Smooth muscle cell (in vitro differentiated cells): Measurements from ENCODE around the gene GPATCH1. TPM values are rescaled to one million over a fixed set of nuclear protein-coding genes. Genes with fewer than 3 reads are reported as not detected.

Experiments used
- DNase-seq: peaks from one replicate; lab custom pipeline; 2025; ENCODE audit not compliant: unreplicated experiment; lab: John Stamatoyannopoulos, UW
- H2AFZ ChIP-seq: fragments of 200-600 bp; sonication (generic); 2 replicates; pipeline ENCODE4 v1.6.0; 2016; ENCODE audit warnings: antibody characterized with exemption, low read depth, mild to moderate bottlenecking
- H3F3A ChIP-seq: fragments of 200-600 bp; sonication (generic); 2 replicates; pipeline ENCODE4 v1.6.0; 2017; ENCODE audit warnings: antibody characterized with exemption, low read depth
- H3K27ac ChIP-seq: fragments of 200-600 bp; sonication (generic); 2 replicates; pipeline ENCODE4 v1.5.1; 2016; ENCODE audit warnings: low read depth, mild to moderate bottlenecking
- H3K27me3 ChIP-seq: fragments of 200-600 bp; sonication (generic); 2 replicates; pipeline ENCODE4 v1.6.1; 2016; ENCODE audit warnings: low read depth, mild to moderate bottlenecking
- H3K36me3 ChIP-seq: fragments of 200-600 bp; sonication (generic); 2 replicates; pipeline ENCODE4 v1.5.1; 2016; ENCODE audit warnings: low read depth
- H3K4me1 ChIP-seq: fragments of 200-600 bp; sonication (generic); 2 replicates; pipeline ENCODE4 v1.5.1; 2016; ENCODE audit warnings: low read depth
- H3K4me2 ChIP-seq: fragments of 200-600 bp; sonication (generic); 2 replicates; pipeline ENCODE4 v1.6.0; 2016; ENCODE audit warnings: mild to moderate bottlenecking
- H3K4me3 ChIP-seq: fragments of 200-600 bp; sonication (generic); 2 replicates; pipeline ENCODE4 v1.5.1; 2016; ENCODE audit warnings: mild to moderate bottlenecking
- H3K79me2 ChIP-seq: fragments of 200-600 bp; sonication (generic); 2 replicates; pipeline ENCODE4 v1.6.0; 2016; ENCODE audit warnings: low read depth, mild to moderate bottlenecking
- H3K9ac ChIP-seq: fragments of 200-600 bp; sonication (generic); 2 replicates; pipeline ENCODE4 v1.6.0; 2016; ENCODE audit warnings: low read depth
- H3K9me3 ChIP-seq: fragments of 200-600 bp; sonication (generic); replicated peaks from 2 replicates; pipeline ENCODE4 v1.5.1; 2016; ENCODE audit warnings: low read depth
- H4K20me1 ChIP-seq: fragments of 200-600 bp; sonication (generic); 2 replicates; pipeline ENCODE4 v1.6.0; 2016; ENCODE audit warnings: low read depth
- WGBS: methylation state at CpG from one replicate; pipeline ENCODE4 v1.1.7; 2016; ENCODE audit warnings: low lambda C conversion rate; 5-methylcytosine and 5-hydroxymethylcytosine counted together
- polyA plus RNA-seq: library from polyadenylated mRNA; unstranded; fragments of >200 nt; fragmentation: Nextera tagmentation; extraction: Ambion mirVana; gene quantifications from 2 replicates; pipeline ENCODE4 v1.2.1, GENCODE V29; 2016
- total RNA-seq: library from RNA; depleted of rRNA; stranded (reverse); fragments of >200 nt; gene quantifications from 2 replicates; pipeline ENCODE4 v1.2.3, GENCODE V29; 2014
- TF ChIP-seq, protein P1 (sequence below): fragments of 200-600 bp; sonication (generic); IDR thresholded peaks from 2 replicates; pipeline ENCODE4 v1.5.1; 2017; ENCODE audit warnings: borderline replicate concordance, mild to moderate bottlenecking, antibody characterized with exemption; ENCODE audit not compliant: insufficient read depth, poor library complexity, severe bottlenecking

GPATCH1 gene
- total and polyA plus RNA-seq, 2 experiments from 2014 or later, result 2.8 to 4.3 TPM

DNA sequence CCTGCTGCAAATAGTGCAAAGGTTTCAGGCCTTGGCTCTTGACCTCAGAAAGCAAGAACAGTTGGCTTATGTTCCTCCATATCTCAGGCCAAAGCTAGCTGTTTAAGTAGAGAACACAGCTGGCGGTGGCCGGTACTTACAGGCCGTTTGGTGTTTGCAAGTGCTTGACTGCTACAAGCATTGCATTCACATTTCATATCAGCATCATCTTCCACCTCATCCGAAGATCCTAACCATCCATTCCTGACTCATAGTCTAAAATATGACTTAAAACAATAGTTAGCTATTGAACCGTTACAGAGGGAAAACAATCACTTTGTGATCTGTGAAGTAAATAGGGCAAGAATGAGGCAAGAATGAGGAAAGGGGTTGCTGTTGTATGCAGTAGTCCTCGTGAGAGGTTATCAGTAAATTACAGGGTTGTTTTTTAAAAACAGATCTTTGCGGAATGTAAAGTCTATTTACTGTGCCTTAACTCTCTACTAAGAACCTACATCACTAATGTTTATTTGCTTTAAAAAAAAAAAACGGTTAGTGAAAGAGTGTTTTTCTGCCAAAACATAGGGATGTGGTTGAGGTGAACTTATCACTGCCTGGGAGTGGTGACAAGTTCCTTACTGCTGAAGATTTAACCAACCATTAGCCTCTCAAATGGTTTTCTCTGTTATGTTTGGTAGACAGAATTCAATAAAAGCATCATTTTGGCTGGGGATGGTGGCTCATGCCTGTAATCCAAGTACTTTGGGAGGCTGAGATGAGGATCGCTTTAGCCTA lies 29.3 kb downstream of the GPATCH1 start:
- H3K4me3 ChIP-seq, result no peak overlapping the region
- H3F3A ChIP-seq, result no peaks in the 10 kb centered on the region
- H3K4me1 ChIP-seq, result no peaks in the 10 kb centered on the region
- no peaks in the 10 kb centered on the region for H3K79me2 ChIP-seq
- H2AFZ ChIP-seq, result no peak overlapping the region
- no peak overlapping the region for H3K27ac ChIP-seq
- no peak overlapping the region for H3K4me2 ChIP-seq
- 92% methylated on average over 9 of the region's 9 CpGs for WGBS
- peaks cover 10% of the 10 kb centered on the region for H3K36me3 ChIP-seq
- DNase-seq, result no peak
- TF ChIP-seq, protein P1, sequence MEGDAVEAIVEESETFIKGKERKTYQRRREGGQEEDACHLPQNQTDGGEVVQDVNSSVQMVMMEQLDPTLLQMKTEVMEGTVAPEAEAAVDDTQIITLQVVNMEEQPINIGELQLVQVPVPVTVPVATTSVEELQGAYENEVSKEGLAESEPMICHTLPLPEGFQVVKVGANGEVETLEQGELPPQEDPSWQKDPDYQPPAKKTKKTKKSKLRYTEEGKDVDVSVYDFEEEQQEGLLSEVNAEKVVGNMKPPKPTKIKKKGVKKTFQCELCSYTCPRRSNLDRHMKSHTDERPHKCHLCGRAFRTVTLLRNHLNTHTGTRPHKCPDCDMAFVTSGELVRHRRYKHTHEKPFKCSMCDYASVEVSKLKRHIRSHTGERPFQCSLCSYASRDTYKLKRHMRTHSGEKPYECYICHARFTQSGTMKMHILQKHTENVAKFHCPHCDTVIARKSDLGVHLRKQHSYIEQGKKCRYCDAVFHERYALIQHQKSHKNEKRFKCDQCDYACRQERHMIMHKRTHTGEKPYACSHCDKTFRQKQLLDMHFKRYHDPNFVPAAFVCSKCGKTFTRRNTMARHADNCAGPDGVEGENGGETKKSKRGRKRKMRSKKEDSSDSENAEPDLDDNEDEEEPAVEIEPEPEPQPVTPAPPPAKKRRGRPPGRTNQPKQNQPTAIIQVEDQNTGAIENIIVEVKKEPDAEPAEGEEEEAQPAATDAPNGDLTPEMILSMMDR, result no peak
- no peak overlapping the region for H3K9ac ChIP-seq
- H4K20me1 ChIP-seq, result no peaks in the 10 kb centered on the region
- no peaks in the 10 kb centered on the region for H3K27me3 ChIP-seq
- H3K9me3 ChIP-seq, result no peaks in the 10 kb centered on the region

DNA sequence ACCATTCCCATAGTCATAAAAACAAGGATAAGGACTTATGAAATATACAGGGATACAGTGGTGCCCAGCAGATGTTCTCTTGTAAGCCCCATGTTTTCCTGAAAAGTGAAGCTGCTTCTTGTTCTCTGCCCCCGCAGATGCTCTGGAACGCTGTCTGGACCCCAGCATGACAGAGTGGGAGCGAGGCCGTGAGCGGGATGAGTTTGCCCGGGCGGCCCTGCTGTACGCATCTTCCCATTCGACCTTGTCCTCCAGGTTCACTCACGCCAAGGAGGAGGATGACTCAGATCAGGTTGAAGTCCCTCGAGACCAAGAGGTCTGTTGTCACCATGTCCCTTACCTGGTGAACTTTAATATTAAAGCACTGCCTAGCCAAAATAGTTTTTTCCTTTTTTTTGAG lies 30.6 kb downstream of the GPATCH1 start:
- H3K4me3 ChIP-seq, result no peak overlapping the region
- peaks cover 10% of the 10 kb centered on the region for H3K36me3 ChIP-seq
- no peak for DNase-seq
- no peaks in the 10 kb centered on the region for H4K20me1 ChIP-seq
- no peaks in the 10 kb centered on the region for H3K9me3 ChIP-seq
- no peaks in the 10 kb centered on the region for H3K79me2 ChIP-seq
- no peak overlapping the region for H3K4me2 ChIP-seq
- no peaks in the 10 kb centered on the region for H3K4me1 ChIP-seq
- H3K27me3 ChIP-seq, result no peaks in the 10 kb centered on the region
- TF ChIP-seq, protein P1, result no peak
- no peak overlapping the region for H2AFZ ChIP-seq
- no peak overlapping the region for H3K27ac ChIP-seq
- H3K9ac ChIP-seq, result no peak overlapping the region
- no peaks in the 10 kb centered on the region for H3F3A ChIP-seq
- WGBS, result 95% methylated on average over 11 of the region's 11 CpGs

DNA sequence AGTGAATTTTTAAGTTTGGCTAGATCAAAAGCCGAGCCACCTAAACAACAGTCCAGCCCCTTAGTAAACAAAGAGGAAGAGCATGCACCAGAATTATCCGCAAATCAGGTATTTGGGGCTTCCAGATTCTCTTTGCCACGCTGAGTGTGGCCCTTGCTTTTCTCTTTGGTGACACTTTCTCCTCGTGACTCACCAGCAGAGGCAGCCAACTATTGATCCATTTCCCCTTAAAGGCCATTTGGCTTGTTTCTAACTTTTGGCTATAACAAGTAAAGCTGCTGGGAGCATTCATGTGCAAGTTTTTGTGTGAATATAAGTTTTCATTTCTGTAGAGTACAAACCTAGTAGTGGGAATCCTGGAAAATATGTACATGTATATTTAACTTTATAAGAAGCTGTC lies 33.3 kb downstream of the GPATCH1 start:
- no peak overlapping the region for H3K27ac ChIP-seq
- no peak overlapping the region for H3K4me3 ChIP-seq
- TF ChIP-seq, protein P1, result no peak
- H3K27me3 ChIP-seq, result no peaks in the 10 kb centered on the region
- no peak for DNase-seq
- no peaks in the 10 kb centered on the region for H3K4me1 ChIP-seq
- H3K4me2 ChIP-seq, result no peak overlapping the region
- no peak overlapping the region for H2AFZ ChIP-seq
- H4K20me1 ChIP-seq, result no peaks in the 10 kb centered on the region
- H3K79me2 ChIP-seq, result no peaks in the 10 kb centered on the region
- no peak overlapping the region for H3K9ac ChIP-seq
- 93% methylated on average over 4 of the region's 4 CpGs for WGBS
- no peaks in the 10 kb centered on the region for H3F3A ChIP-seq
- peaks cover 16% of the 10 kb centered on the region for H3K36me3 ChIP-seq
- H3K9me3 ChIP-seq, result no peaks in the 10 kb centered on the region

DNA sequence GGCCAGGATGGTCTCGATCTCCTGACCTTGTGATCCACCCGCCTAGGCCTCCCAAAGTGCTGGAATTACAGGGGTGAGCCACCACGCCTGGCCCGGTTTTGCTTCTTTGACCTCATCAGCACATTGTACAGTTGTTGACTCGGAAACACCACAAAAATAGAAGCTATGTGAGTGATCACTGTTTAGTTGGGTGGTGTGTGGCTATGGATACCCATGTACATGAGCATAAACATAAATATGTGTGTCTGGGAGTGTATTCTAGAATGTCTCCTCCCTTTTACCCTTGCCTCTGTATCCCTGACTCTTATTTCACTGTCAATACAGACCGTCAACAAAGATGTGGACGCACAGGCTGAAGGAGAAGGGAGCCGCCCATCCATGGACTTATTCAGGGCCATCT lies 36.5 kb downstream of the GPATCH1 start:
- TF ChIP-seq, protein P1, result no peak
- Histone ChIP-seq H3K4me3 (no peak overlapping the region), H3K79me2 (no peaks in the 10 kb centered on the region), H3K27me3 (no peaks in the 10 kb centered on the region), H3K27ac (no peak overlapping the region), H3K36me3 (peaks cover 6% of the 10 kb centered on the region), H3K4me1 (no peaks in the 10 kb centered on the region), H4K20me1 (no peaks in the 10 kb centered on the region), H3F3A (no peaks in the 10 kb centered on the region), H3K4me2 (no peak overlapping the region), H3K9ac (no peak overlapping the region), H2AFZ (no peak overlapping the region), H3K9me3 (no peaks in the 10 kb centered on the region)
- no peak for DNase-seq
- 99% methylated on average over 8 of the region's 8 CpGs for WGBS
